Sciatic nerve (tissue), 2 donors: ENCODE data around the gene SORT1. TPM values are rescaled to one million over a fixed set of nuclear protein-coding genes. Genes with fewer than 3 reads are reported as not detected.
A peak's percentile ranks its signal among the peaks of the same experiment; 100 is the strongest.
"Not testable (repeated sequence)": the region's sequence is repeated elsewhere in the genome, so short reads cannot be mapped to it uniquely, and the experiment has no call there.

Source experiments
- ATAC-seq: fragments of 200-7000 bp; cut with Tn5 transposase; one replicate; pipeline ENCODE4 v1.9.1; 2020; ENCODE audit warnings: mild to moderate bottlenecking, moderate library complexity
- DNase-seq: peaks from one replicate; pipeline ENCODE4 v3.0.0-alpha.2; 2020; ENCODE audit warnings: low spot score
- intact Hi-C: fragments of 100-400 bp; cut with DNase I; formaldehyde crosslinking; loops from one replicate; pipeline ENCODE4 v1.14.2; 2022
- total RNA-seq: library from RNA; stranded (reverse); fragmentation: NEBNext Ultra II Directional; extraction: Animal tissue kit (Norgen Biotek cat#: 25700); gene quantifications from one replicate; pipeline ENCODE4 v1.2.1, GENCODE V29; 2021
- donor health status: DM: no; HTN: no; CAD: no.
- donor health status: DM: no; HTN: no; CAD: no.

SORT1 gene
- total RNA-seq, 1 donor from 2014 or later: 111 TPM

DNA sequence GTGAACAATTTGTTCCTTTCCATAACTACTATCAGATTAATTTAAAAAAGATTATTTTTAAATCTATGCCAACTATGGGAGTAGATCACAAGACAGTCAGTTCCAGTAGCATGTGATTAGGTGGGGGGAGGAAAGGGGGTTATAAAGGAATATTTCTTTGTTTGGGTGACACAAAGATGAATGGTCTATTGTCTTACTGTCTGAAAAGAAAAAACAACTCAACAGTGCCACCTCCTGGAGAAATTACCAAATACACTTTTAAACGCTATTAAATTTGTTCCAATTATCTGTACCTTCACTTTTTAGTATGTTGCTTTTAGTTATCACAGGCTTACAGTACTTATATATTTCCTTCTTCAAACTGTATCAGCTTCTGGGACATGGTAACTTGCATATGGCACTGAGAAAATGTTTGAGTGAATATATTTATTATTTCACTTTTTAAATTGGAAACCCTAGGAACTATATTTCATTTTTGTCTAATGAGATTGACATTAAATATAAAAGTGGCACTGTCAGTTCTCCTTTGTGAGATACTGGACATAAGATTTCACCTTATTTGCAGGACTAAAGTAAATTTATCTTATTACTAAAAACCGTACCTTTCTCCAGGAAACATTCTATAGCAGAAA is 1.7 kb upstream of the SORT1 start:
- DNase-seq (no peak), ATAC-seq (peak; percentile 72)
- intact Hi-C loops: loop anchor here (5.0 kb wide), 1 partner anchor 122 kb away; no protein-coding TSS in a partner anchor

DNA sequence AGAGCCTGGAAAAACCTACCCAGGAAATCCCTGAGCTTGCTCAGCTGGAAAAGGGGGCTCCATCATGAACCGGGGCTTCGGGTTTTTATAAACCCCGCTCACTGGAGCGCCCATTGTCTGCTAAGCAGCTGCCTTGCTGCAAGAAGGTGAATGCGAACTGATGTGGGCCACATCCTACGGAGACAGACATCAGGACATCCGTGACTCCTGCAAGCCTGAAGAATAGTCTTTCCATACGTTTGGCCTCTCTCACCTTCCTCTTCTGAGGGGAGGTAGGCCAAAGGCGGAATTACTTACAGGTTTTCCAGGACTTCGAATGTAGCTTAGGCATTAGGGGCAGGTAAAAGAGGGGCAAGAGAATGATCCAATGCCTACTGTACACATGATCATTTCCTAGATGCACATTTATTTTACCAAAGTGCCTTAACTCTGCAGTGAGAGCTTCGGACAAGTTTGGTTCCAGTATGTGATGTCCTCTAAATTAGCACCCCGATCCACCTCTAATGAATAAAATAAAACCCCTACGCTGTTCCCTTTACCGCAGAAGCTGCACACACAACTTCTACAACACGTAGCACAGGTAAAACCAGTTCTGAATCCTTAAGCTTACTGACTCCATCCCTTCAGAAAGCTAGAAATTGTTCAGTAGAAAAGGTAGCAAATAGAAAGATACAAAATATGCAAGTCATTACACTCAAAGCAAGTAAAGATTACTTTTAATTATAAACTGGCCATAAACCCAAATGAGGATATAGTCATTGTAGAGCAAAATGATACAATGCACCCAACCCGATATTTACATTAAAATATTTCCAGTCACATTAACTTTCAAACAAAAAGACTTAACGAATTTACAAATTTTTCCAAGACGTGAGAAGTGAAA is 866 bp upstream of the SORT1 start:
- ATAC-seq (peak; percentile 14), DNase-seq (no peak)
- intact Hi-C loops: loop anchor here (5.0 kb wide), 1 partner anchor 121 kb away; no protein-coding TSS in a partner anchor

DNA sequence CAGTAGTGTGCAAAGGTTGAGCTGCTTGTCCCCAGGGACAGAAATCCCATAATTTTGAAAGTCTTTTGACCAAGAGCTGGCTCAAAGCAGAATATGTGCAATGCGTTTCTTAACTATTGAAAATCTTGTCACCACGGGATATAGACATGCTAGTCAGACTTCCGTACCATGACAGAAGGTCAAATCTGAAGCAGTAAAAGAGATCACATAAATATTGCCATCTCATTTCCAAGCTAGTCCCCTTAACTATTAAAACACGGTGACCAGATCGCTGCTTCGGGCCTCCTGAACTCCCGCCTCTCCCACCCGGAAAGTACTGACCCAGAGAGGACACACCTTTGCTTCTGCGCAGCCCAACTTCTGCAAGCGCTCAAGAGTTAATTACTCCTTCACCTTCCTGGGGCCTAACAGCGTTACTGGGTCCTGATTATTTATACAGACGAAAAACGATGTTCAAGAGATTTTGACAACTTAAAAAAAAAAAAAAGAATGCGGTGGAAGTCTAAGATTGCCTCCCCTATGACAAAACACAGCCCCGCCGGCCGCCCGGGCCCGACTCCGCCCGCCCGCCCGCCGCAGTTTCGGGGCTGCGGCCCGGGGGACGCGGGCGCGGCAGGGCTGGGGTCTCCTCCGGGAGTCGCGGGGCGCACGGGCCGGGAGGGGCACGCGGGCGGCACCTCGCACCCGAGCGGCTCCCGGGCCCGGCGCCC is 692 bp downstream of the SORT1 start:
- no peak for DNase-seq
- intact Hi-C loops: loop anchor here (5.0 kb wide), 1 partner anchor 120 kb away; no protein-coding TSS in a partner anchor
- ATAC-seq: no peak

DNA sequence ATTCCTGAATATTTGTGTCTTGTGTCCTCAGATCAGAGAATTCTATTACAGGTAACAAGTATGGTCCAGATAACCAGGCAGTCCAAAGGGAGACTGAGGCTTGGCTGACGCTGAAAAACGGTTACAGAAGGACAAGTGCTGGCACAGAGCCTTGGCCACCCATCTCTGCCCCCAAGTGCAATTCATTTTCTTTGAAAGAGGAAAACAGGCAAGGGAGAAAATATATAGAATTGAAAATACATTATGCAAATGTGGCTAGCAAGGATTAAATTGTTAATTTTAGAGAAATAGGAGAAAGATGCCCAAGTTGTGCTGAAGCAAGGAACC is 1.2 kb downstream of the SORT1 start:
- ATAC-seq: no peak
- intact Hi-C loops: loop anchor here (5.0 kb wide), 1 partner anchor 119 kb away; no protein-coding TSS in a partner anchor
- no peak for DNase-seq

DNA sequence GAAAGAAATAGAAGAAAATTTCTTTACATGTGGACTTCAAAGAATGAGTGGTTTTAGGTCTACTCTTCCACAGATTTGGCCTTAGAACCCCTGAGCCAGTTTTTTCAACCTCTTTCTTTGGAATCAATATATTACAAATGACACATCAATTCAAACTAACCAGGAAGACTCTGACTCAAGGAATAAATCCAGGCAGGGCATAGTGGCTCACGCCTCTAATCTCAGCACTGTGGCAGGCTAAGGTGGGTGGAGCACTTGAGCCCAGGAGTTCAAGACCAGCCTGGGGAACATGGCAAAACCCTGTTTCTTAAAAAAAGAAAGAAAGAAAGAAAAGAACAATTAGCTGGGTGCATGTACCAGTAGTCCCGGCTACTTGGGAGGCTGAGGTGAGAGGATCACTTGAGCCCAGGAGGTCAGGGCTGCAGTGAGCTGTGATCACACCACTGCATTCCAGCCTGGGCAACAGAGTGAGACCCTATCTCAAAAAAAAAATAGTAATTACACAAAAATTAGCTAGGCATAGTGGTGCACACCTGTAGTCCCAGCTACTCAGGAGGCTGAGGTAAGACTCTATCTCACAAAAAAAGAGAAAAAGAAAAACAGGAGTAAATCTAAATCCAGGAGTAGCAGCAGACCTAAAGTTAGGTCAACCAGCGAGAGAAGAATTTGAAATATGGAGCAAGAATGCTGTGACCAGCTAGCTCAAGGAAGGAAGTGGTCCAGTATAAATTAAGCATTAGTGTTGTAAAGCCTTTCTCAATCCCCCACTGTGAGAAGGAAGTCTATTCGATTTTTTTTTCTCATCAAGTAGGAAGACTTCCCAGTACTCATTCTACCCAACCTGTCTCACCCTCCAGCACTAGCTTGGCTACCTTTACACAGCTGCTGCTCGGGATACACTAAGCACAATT is 1.9 kb downstream of the SORT1 start:
- intact Hi-C loops: loop anchor here (5.0 kb wide), 1 partner anchor 119 kb away; no protein-coding TSS in a partner anchor
- no peak for ATAC-seq
- DNase-seq: no peak

DNA sequence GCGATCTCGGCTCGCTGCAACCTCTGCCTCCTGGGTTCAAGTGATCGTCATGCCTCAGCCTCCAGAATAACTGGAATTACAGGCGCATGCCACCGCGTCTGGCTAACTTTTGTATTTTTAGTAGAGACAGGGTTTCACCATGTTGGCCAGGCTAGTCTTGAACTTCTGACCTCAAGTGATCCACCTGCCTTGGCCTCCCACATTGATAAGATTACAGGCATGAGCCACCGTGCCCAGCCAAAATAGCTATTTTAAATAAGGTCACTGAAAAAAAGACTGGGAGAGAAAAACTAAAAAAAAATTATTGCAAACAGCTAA is 2.5 kb downstream of the SORT1 start:
- ATAC-seq, DNase-seq: not testable (repeated sequence)
- intact Hi-C loops: loop anchor here (5.0 kb wide), 1 partner anchor 118 kb away; no protein-coding TSS in a partner anchor

DNA sequence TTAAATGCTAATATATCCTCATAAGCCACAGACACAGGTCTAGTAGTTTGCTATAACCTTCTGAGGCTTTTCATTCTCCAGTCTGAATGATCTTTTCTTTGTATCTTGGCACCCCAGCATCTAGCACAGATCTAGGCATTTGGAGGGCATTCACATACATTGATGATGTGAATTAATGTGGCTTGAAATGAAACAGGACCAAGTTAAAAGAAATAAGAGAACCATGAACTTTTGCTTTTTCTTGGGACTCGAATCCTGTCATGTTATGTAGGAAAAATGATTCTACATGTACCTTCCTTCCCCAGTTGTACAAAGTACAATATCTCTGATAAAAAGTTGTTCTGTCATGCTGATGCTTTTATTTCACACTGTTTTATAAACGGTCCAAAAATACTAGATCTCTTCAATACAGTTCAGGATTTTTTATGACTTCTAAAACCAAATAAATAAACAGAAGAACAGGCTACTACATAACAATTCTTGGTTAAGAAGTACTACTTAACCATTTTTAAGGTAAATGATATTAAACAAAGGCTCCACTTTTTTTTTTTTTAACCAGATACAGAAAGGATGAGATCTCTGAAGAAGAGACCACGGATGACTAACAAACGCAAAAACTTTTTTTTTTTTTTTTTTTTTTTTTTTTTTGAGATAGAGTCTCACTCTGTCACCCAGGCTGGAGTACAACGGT is 3.0 kb downstream of the SORT1 start:
- DNase-seq: no peak
- intact Hi-C loops: loop anchor here (5.0 kb wide), 1 partner anchor 117 kb away; no protein-coding TSS in a partner anchor

DNA sequence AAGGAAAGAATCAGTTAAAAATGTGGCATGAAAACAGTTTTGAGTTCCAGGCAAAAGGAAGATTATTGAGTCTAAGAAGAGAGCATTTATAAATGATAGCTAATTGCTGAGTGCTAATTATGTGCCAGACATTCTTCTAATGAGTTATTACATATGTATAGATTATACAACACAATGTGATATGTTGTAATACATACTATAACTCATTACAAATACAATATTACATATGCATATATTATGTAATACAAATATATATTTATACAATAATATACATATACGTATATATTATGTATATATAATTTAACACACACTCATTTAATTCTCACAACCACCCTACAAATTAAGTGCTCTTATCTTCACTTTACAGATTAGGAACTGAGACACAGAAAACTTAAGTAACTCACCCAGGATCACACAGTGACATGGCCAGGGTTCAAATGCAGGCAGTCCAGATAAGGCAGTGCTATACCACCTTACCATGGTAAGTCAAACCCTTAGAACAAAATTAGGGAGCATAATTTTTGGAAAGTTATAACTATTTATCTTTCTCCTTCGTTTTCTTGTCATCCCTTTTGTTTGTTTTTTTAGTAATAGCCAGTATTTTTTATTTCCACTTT is 4.0 kb downstream of the SORT1 start:
- ATAC-seq (no peak), DNase-seq (no peak)
- intact Hi-C loops: no loop called here

More for the DNA sequence above, 3.0 kb downstream of the SORT1 start:
- no peak for ATAC-seq

DNA sequence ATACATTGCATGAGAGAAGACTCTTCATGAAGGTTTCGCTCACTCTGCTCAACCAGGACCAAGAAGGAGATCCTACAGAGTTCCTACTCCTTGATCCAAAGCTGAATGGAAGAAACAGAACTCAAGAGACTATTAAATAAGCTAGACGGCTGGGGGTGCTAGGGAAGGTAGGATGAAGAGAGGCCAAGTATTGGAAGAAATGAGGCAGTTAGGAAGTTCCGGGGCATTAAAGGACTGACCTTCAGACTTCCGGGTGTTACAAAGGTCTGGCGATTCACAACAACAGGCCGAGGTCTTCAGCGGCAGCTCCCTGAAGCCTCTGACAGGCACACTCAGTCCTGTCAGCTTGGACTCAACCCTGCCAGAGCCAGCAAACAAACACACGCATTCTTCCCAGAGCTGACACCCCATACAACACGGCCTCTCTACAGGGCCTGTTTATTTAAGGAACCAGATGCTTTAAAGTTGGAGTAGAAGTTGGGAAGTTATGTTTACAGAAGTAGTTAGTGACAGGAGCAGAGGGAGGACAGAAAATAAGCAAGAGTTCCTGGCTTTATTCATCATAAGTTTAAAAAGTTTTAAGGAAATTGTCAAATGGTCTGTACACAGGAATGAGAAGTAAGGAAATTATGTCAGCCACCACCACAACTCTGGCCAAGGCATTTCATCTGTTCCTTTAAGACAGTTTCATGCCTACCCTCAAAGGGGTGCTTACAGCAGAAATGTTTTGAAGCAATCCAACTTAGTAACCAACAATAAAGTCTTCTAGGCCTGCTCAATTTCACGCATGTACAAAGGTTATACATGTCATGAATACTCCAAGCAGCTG is 4.7 kb downstream of the SORT1 start:
- ATAC-seq: peak; percentile 70
- intact Hi-C loops: no loop called here
- no peak for DNase-seq

DNA sequence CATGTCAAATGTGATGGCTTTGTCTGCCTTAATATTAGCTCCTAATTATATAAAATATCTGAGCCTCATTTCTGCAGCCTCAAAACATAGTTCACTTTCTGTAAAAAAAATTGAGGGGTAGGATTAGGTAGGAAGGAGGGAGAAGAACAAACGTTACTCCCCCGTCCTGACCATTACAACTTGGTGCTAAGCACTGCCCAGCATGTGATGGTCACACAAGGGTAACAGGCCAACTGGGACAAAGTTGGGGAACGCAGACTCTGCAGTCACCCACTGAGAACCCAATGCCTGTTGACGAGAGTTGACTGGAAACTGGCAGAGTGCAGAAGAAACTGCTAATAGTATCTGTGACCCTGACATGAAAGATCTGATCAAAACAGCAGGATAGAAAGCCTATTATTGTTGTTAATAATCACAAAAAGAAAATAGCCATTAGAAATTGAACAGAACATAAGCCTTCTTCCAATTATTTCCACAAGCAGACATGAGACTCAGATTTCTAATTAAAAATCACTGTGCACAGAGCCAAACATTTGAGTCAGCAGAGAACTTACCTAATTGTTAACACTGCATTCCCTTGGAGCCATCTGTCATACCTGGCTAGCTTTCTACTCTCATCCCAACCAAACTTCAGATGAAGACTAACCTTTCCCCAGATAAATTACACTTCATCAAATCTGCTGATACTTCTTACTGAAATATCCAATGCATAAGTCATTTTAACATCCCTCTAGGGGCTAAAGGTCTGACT is 5.5 kb downstream of the SORT1 start:
- intact Hi-C loops: no loop called here
- DNase-seq (no peak), ATAC-seq (peak; percentile 58)

DNA sequence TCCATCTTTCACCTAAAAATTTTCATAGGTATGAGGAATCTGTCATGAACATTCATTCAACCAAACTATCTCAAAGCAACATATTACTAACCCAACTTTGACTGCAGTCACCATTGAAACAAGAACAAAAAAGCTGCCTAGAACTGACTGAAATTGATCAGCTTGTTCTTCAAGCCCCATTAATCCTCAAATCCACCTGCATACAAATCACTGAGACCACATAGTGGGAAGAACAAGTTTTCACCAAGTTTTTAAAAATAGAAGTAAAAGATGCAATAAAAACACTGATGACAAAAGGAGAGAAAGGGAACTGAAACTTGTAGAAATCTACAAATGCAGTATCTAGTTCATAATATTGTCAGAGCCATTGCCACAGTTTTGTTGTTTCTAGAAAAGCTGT is 6.1 kb downstream of the SORT1 start:
- no peak for DNase-seq
- no peak for ATAC-seq
- intact Hi-C loops: no loop called here

DNA sequence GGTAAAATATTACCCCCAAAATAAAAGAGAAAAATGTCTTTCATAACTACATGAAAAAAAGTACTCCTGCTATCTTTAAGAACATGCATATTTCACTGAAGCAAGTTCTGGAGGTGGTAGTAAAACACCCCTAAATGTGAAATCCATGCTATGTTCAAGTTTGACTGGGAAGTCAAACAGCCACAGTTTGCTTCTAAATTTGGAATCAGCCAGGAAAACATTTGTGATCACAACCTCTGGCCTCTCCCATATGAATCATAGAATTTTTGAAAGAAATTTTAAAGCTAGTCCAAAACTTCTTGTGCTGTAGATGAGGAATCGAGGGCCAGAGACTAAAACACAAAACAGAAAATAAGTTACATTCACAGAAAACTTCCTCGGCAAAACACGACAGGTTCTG is 6.6 kb downstream of the SORT1 start:
- DNase-seq (no peak), ATAC-seq (no peak)
- intact Hi-C loops: no loop called here

DNA sequence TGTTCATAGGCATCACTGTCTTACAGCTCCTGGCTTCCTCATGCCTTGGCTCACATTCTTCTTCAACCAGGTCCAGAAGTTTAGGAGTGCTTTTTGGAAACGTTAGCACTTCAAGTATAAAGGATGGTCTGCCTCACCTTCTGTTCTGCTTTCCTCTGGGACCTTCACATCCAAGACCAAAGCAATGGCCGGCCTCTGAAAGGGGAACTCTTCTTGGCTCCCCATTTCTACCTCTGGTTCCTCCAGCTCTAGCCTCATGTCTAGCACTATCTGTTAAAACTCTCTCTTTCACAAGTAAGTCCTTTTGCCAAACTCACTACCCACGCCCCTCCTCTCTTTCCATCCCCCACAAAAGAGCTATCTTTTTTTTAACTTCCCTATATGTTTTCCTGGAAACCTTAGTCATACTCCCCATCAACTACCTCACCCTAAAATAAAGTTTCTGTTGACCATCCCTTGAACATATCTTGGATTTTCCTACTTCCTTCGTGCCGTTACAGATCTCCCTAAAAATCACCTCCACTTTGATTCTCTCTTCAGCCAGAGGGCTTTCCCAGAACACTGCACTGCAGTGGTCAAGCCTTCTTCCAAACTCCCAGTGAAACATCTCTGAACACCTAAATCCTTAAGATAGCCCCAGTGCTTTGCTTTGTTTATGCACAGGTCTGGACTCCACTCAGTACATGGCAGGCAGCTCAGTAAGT is 7.9 kb downstream of the SORT1 start:
- intact Hi-C loops: no loop called here
- no peak for DNase-seq
- ATAC-seq: no peak

DNA sequence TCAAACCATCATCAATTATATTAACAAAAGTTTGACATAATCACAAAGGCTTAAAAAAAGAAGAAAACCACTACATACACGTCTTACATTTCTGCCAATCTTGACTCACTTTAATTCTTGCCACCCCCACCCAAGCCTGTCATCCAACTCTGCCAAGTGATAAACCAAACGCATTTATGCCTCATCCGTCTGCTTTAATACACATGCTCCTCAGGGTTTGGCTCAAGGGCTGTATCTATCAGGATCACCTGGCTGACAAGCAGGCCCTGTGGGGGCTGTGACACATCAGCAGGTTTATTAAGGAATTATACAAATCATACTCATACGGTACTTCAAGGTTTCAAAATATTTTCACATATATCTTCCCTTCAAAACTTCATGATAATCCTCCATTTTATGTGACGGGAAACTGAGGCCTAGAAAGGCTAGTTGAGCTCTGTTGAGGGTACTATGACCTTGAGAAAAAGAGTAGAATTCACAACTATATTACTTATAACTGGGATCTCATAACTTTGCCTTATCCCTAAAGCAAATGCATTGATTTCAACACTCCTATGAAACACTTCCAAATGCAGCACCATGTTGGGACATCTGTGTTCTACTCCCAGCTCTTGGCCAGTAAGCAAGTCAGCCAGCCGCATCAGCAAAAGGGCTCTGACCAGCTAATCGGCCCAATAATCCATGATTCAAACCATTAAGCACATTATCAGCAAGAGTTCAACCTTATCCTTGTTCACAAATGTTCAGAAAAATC is 8.7 kb downstream of the SORT1 start:
- intact Hi-C loops: no loop called here
- no peak for DNase-seq
- ATAC-seq: no peak

DNA sequence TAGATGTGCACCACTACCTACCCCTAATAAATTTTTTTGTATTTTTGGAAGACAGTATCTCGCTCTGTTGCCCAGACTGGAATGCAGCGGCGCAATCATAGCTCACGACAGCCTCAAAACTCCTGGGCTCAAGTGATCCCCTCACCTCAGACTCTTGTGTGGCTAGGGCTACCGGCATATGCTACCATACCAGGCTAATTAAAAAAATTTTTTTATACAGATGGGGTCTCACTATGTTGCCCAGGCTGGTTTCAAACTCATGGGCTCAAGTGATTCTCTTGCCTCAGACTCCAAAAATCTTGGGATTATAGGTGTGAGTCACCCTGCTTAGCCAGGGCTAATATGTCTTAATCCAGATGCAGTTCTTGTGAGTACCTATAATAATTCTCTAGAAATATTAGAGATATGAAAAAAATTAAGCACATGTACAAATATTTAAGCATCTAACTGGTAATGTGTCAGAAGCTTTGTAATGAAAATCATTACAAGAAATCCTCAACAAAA is 9.5 kb downstream of the SORT1 start:
- no peak for ATAC-seq
- DNase-seq: no peak
- intact Hi-C loops: no loop called here
